GM23338 (cell line): Measurements from ENCODE around the gene PKD1L1. TPM values are rescaled to one million over a fixed set of nuclear protein-coding genes. Genes with fewer than 3 reads are reported as not detected.
A peak's percentile ranks its signal among the peaks of the same experiment; 100 is the strongest.

Experiments used
- ATAC-seq: fragments of 200-7000 bp; cut with Tn5 transposase; 3 replicates; pipeline ENCODE4 v1.9.1; 2020
- DNase-seq: peaks from one replicate; pipeline ENCODE4 v3.0.0-alpha.2; 2015; ENCODE audit warnings: low spot score
- H2AFZ ChIP-seq: fragments of 200-600 bp; sonication (generic); 2 replicates; pipeline ENCODE4 v1.8.0; 2016; ENCODE audit warnings: antibody characterized with exemption, mild to moderate bottlenecking, moderate library complexity
- H3F3A ChIP-seq: fragments of 200-600 bp; sonication (generic); replicated peaks from 2 replicates; pipeline ENCODE4 v1.8.0; 2017; ENCODE audit warnings: antibody characterized with exemption, mixed run types, low read depth
- H3K27ac ChIP-seq: fragments of 200-600 bp; sonication (generic); 2 replicates; pipeline ENCODE4 v1.6.1; 2016; ENCODE audit warnings: low read depth
- H3K27me3 ChIP-seq: fragments of 200-600 bp; sonication (generic); 2 replicates; pipeline ENCODE4 v1.8.0; 2016; ENCODE audit warnings: mild to moderate bottlenecking, mixed run types, moderate library complexity; ENCODE audit not compliant: insufficient read depth
- H3K36me3 ChIP-seq: fragments of 200-600 bp; sonication (generic); 2 replicates; pipeline ENCODE4 v1.8.0; 2016; ENCODE audit warnings: mild to moderate bottlenecking; ENCODE audit not compliant: insufficient read depth
- H3K4me1 ChIP-seq: fragments of 200-600 bp; sonication (generic); 2 replicates; pipeline ENCODE4 v1.8.0; 2016; ENCODE audit warnings: mild to moderate bottlenecking, moderate library complexity; ENCODE audit not compliant: insufficient read depth
- H3K4me2 ChIP-seq: fragments of 200-600 bp; sonication (generic); 2 replicates; pipeline ENCODE4 v1.7.1; 2017; ENCODE audit warnings: mixed run types
- H3K4me3 ChIP-seq: fragments of 200-600 bp; sonication (generic); 2 replicates; pipeline ENCODE4 v1.6.1; 2016; ENCODE audit warnings: mixed run types
- H3K79me2 ChIP-seq: fragments of 200-600 bp; sonication (generic); replicated peaks from 2 replicates; pipeline ENCODE4 v1.8.0; 2017; ENCODE audit warnings: mild to moderate bottlenecking; ENCODE audit not compliant: insufficient read depth
- H3K9me2 ChIP-seq: fragments of 200-600 bp; sonication (generic); 2 replicates; pipeline ENCODE4 v1.8.0; 2017; ENCODE audit not compliant: insufficient read depth
- H4K20me1 ChIP-seq: fragments of 200-600 bp; sonication (generic); replicated peaks from 2 replicates; pipeline ENCODE4 v1.8.0; 2017; ENCODE audit warnings: mild to moderate bottlenecking; ENCODE audit not compliant: insufficient read depth
- H3K27ac Mint-ChIP-seq: 2 replicates; pipeline ENCODE4 v1.8.0; 2020; ENCODE audit warnings: inconsistent platforms, mild to moderate bottlenecking, moderate library complexity, mixed read lengths
- H3K27me3 Mint-ChIP-seq: 3 replicates; pipeline ENCODE4 v1.8.0; 2022; ENCODE audit warnings: low read depth, mild to moderate bottlenecking, moderate library complexity, mixed read lengths, inconsistent platforms; ENCODE audit not compliant: insufficient read depth, poor library complexity
- H3K36me3 Mint-ChIP-seq: 3 replicates; pipeline ENCODE4 v1.8.0; 2021; ENCODE audit warnings: low read depth, mild to moderate bottlenecking, inconsistent platforms, moderate library complexity, mixed read lengths
- H3K4me1 Mint-ChIP-seq: 3 replicates; pipeline ENCODE4 v1.8.0; 2020; ENCODE audit warnings: mild to moderate bottlenecking, inconsistent platforms, mixed read lengths
- H3K4me3 Mint-ChIP-seq: 3 replicates; pipeline ENCODE4 v1.8.0; 2021; ENCODE audit warnings: moderate library complexity, mild to moderate bottlenecking, inconsistent platforms, mixed read lengths
- H3K9me3 Mint-ChIP-seq: 3 replicates; pipeline ENCODE4 v1.8.0; 2020; ENCODE audit warnings: moderate library complexity, mild to moderate bottlenecking, inconsistent platforms, mixed read lengths
- CREB1 ChIP-seq: fragments of 250-450 bp; sonication (Bioruptor Pico); IDR thresholded peaks from 2 replicates; pipeline ENCODE4 v1.5.0; 2020; ENCODE audit warnings: low read depth, mild to moderate bottlenecking, moderate library complexity
- CTCF ChIP-seq, 2 experiments: fragments of 200-600 bp in 1 of 2; sonication (generic) in 1 of 2; conservative IDR thresholded peaks; 2 replicates each; pipeline versions ENCODE4 v1.5.1 to v1.6.1; 2016 to 2017; ENCODE audit warnings: antibody characterized with exemption in 2 of 2, low read depth in 2 of 2, mild to moderate bottlenecking in 2 of 2, moderate library complexity in 1 of 2
- ETS1 ChIP-seq: IDR thresholded peaks from 2 replicates; pipeline ENCODE4 v1.6.1; 2016; ENCODE audit warnings: antibody characterized with exemption
- EZH2 ChIP-seq: fragments of 200-600 bp; sonication (generic); IDR thresholded peaks from one replicate; pipeline ENCODE4 v1.8.0; 2017; ENCODE audit warnings: antibody characterized with exemption, mild to moderate bottlenecking, low read depth; ENCODE audit not compliant: unreplicated experiment
- EZH2phosphoT487 ChIP-seq: fragments of 200-600 bp; sonication (generic); IDR thresholded peaks from one replicate; pipeline ENCODE4 v1.8.1; 2018; ENCODE audit warnings: antibody characterized with exemption; ENCODE audit not compliant: unreplicated experiment
- NANOG ChIP-seq: IDR thresholded peaks from 2 replicates; pipeline ENCODE4 v1.6.1; 2016; ENCODE audit warnings: antibody characterized with exemption, borderline replicate concordance
- POLR2AphosphoS5 ChIP-seq: IDR thresholded peaks from 2 replicates; pipeline ENCODE4 v1.6.1; 2016; ENCODE audit warnings: antibody characterized with exemption, low read depth
- REST ChIP-seq: IDR thresholded peaks from one replicate; pipeline ENCODE4 v1.6.1; 2018; ENCODE audit warnings: antibody characterized with exemption; ENCODE audit not compliant: unreplicated experiment
- STAT1 ChIP-seq: IDR thresholded peaks from one replicate; pipeline ENCODE4 v1.6.1; 2016; ENCODE audit warnings: antibody characterized with exemption; ENCODE audit not compliant: unreplicated experiment
- ZNF114 ChIP-seq: fragments of 250-450 bp; sonication (Bioruptor Pico); IDR thresholded peaks from 2 replicates; pipeline ENCODE4 v1.5.0; 2020; ENCODE audit warnings: mild to moderate bottlenecking, moderate library complexity
- ZNF331 ChIP-seq: fragments of 250-450 bp; sonication (Bioruptor Pico); IDR thresholded peaks from 2 replicates; pipeline ENCODE4 v1.5.0; 2020; ENCODE audit warnings: low read depth, mild to moderate bottlenecking, moderate library complexity
- polyA plus RNA-seq: library from polyadenylated mRNA; unstranded; fragments of >200 nt; fragmentation: Nextera tagmentation; extraction: Ambion mirVana; gene quantifications from 2 replicates; pipeline ENCODE4 v1.2.1, GENCODE V29; 2016
- total RNA-seq: library from RNA; depleted of rRNA; stranded (reverse); fragments of >200 nt; shearing (Covaris generic); gene quantifications from 2 replicates; pipeline ENCODE4 v1.2.3, GENCODE V29; 2014

Gene PKD1L1
- total and polyA plus RNA-seq, 2 experiments from 2014 or later, result 0.03 TPM; not detected in 1

- Histone ChIP-seq H3K4me2 (no peak overlapping the region), H3K27me3 (no peaks in the 10 kb centered on the region), H3K9me2 (peaks cover 4% of the 10 kb centered on the region; the same call in 1 of the 2 replicates), H3K27ac (no peak overlapping the region), H4K20me1 (no peaks in the 10 kb centered on the region), H2AFZ (no peak overlapping the region), H3K4me3 (no peak overlapping the region), H3K4me1 (peaks cover 4% of the 10 kb centered on the region), H3K36me3 (no peaks in the 10 kb centered on the region), H3F3A (no peaks in the 10 kb centered on the region), H3K79me2 (no peaks in the 10 kb centered on the region)
- peaks cover 19% of the 10 kb centered on the region for H3K4me1 Mint-ChIP-seq
- H3K36me3 Mint-ChIP-seq, result no peaks in the 10 kb centered on the region
- DNase-seq (no peak), ATAC-seq (no peak)
- no peaks in the 10 kb centered on the region for H3K27me3 Mint-ChIP-seq
- H3K9me3 Mint-ChIP-seq, result no peaks in the 10 kb centered on the region
- H3K27ac Mint-ChIP-seq, result no peak overlapping the region
- TF ChIP-seq EZH2, result no peak
- no peak for TF ChIP-seq ZNF114 (CRISPR knock-in tag)
- TF ChIP-seq ZNF331 (CRISPR knock-in tag), result no peak
- no peak for TF ChIP-seq ETS1
- no peak for TF ChIP-seq CREB1 (CRISPR knock-in tag)
- TF ChIP-seq NANOG, result no peak
- H3K4me3 Mint-ChIP-seq, result no peak overlapping the region
Observed at GRCh38 chr7:47912332-47912731, 35.9 kb downstream of the PKD1L1 start.

- DNase-seq, result no peak
Observed at GRCh38 chr7:47908720-47909119, 39.5 kb downstream of the PKD1L1 start.

GRCh38 chr7:47907981-47908616, 40.2 kb downstream of the PKD1L1 start:
- H3K36me3 Mint-ChIP-seq, result no peaks in the 10 kb centered on the region
- Histone ChIP-seq H3K9me2 (peaks cover 4% of the 10 kb centered on the region; the same call in 1 of the 2 replicates), H3K79me2 (no peaks in the 10 kb centered on the region), H3K27me3 (no peaks in the 10 kb centered on the region), H2AFZ (no peak overlapping the region), H3K4me3 (no peak overlapping the region), H3F3A (no peaks in the 10 kb centered on the region), H3K4me2 (no peak overlapping the region), H3K4me1 (peaks cover 12% of the 10 kb centered on the region), H3K36me3 (no peaks in the 10 kb centered on the region), H4K20me1 (no peaks in the 10 kb centered on the region), H3K27ac (no peak overlapping the region)
- no peak overlapping the region for H3K4me3 Mint-ChIP-seq
- TF ChIP-seq STAT1 (no peak), ETS1 (no peak), EZH2phosphoT487 (no peak), ZNF331 (CRISPR knock-in tag) (no peak), REST (no peak), EZH2 (no peak), CTCF (conservative IDR thresholded peaks at IDR 0.05; ENCODE audit: low read depth in 2 of 2) (no peak)
- H3K27me3 Mint-ChIP-seq, result no peaks in the 10 kb centered on the region
- no peaks in the 10 kb centered on the region for H3K9me3 Mint-ChIP-seq
- ATAC-seq (no peak), DNase-seq (no peak)
- peaks cover 22% of the 10 kb centered on the region for H3K4me1 Mint-ChIP-seq
- H3K27ac Mint-ChIP-seq, result no peak overlapping the region

More at GRCh38 chr7:47908720-47909119, 39.5 kb downstream of the PKD1L1 start:
- no peaks in the 10 kb centered on the region for H3K36me3 Mint-ChIP-seq
- Histone ChIP-seq H4K20me1 (no peaks in the 10 kb centered on the region), H3K4me3 (no peak overlapping the region), H3K4me1 (peaks cover 12% of the 10 kb centered on the region), H3K27ac (no peak overlapping the region), H3K36me3 (no peaks in the 10 kb centered on the region), H3K27me3 (no peaks in the 10 kb centered on the region), H3F3A (no peaks in the 10 kb centered on the region), H3K4me2 (no peak overlapping the region), H3K79me2 (no peaks in the 10 kb centered on the region), H2AFZ (no peak overlapping the region), H3K9me2 (peaks cover 4% of the 10 kb centered on the region; the same call in 1 of the 2 replicates)
- no peak for TF ChIP-seq ZNF331 (CRISPR knock-in tag)
- TF ChIP-seq EZH2, result no peak
- no peak for TF ChIP-seq POLR2AphosphoS5
- TF ChIP-seq STAT1, result no peak
- no peaks in the 10 kb centered on the region for H3K27me3 Mint-ChIP-seq
- no peak for ATAC-seq
- no peak overlapping the region for H3K4me3 Mint-ChIP-seq
- H3K27ac Mint-ChIP-seq, result 0 out of 2 replicates have a peak overlapping the region, but pooled peaks have one; percentile 43
- no peaks in the 10 kb centered on the region for H3K9me3 Mint-ChIP-seq
- peaks cover 22% of the 10 kb centered on the region for H3K4me1 Mint-ChIP-seq
